ENCODE results near the gene RFPL2. TPM values are rescaled to one million over a fixed set of nuclear protein-coding genes. Genes with fewer than 3 reads are reported as not detected.

RFPL2 gene
- total RNA-seq, 1 experiment from 2014 or later = not detected

GRCh38 chr22:32181043-32181442, 23.8 kb downstream of the RFPL2 start:
- H3K4me1 ChIP-seq = no peaks in the 10 kb centered on the region
- H3K4me3 Mint-ChIP-seq (ENCODE audit: unreplicated experiment) = no peak overlapping the region
- no peaks in the 10 kb centered on the region for H3K9me3 ChIP-seq
- H3K4me3 ChIP-seq (ENCODE audit: low read depth, low read length) = no peak overlapping the region
- intact Hi-C loops (cut with micrococcal nuclease; ENCODE audit: unreplicated experiment) = no loop called here
- BruUV-seq (replicated peaks) = no TSS peak
- no peaks in the 10 kb centered on the region for H3K9me3 Mint-ChIP-seq (ENCODE audit: unreplicated experiment)
- no peaks in the 10 kb centered on the region; the same call in 1 of the 2 replicates for H3K27me3 ChIP-seq (replicated peaks; ENCODE audit: control insufficient read depth, insufficient read depth, low read length)
- ChIA-PET POLR2A (no interaction called here), CTCF (no interaction called here)
- H3K27me3 Mint-ChIP-seq (ENCODE audit: insufficient read depth, unreplicated experiment) = peaks cover 8% of the 10 kb centered on the region
- no peak overlapping the region for H3K27ac Mint-ChIP-seq (ENCODE audit: unreplicated experiment)
- no peaks in the 10 kb centered on the region for H3K36me3 Mint-ChIP-seq (ENCODE audit: insufficient read depth, unreplicated experiment)
- TF ChIP-seq, protein P1, sequence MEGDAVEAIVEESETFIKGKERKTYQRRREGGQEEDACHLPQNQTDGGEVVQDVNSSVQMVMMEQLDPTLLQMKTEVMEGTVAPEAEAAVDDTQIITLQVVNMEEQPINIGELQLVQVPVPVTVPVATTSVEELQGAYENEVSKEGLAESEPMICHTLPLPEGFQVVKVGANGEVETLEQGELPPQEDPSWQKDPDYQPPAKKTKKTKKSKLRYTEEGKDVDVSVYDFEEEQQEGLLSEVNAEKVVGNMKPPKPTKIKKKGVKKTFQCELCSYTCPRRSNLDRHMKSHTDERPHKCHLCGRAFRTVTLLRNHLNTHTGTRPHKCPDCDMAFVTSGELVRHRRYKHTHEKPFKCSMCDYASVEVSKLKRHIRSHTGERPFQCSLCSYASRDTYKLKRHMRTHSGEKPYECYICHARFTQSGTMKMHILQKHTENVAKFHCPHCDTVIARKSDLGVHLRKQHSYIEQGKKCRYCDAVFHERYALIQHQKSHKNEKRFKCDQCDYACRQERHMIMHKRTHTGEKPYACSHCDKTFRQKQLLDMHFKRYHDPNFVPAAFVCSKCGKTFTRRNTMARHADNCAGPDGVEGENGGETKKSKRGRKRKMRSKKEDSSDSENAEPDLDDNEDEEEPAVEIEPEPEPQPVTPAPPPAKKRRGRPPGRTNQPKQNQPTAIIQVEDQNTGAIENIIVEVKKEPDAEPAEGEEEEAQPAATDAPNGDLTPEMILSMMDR (IDR thresholded peaks at IDR 0.05; ENCODE audit: insufficient read depth in 1 of 2, low read depth in 1 of 2, low read length in 1 of 2, severe bottlenecking in 1 of 2, unreplicated experiment in 1 of 2) = no peak
- no peaks in the 10 kb centered on the region for H3K36me3 ChIP-seq (ENCODE audit: control insufficient read depth, insufficient read depth, low read length)
- no peaks in the 10 kb centered on the region for H3K4me1 Mint-ChIP-seq (ENCODE audit: low read depth, unreplicated experiment)
- no peak for DNase-seq

GRCh38 chr22:32177221-32177765, 27.6 kb downstream of the RFPL2 start:
- Histone ChIP-seq H3K36me3 (ENCODE audit: control insufficient read depth, insufficient read depth, low read length) (no peaks in the 10 kb centered on the region), H3K4me3 (ENCODE audit: low read depth, low read length) (no peak overlapping the region), H3K4me1 (no peaks in the 10 kb centered on the region), H3K27me3 (replicated peaks; ENCODE audit: control insufficient read depth, insufficient read depth, low read length) (no peaks in the 10 kb centered on the region; the same call in 1 of the 2 replicates), H3K9me3 (no peaks in the 10 kb centered on the region)
- Mint-ChIP-seq H3K36me3 (ENCODE audit: insufficient read depth, unreplicated experiment) (peaks cover 4% of the 10 kb centered on the region), H3K4me3 (ENCODE audit: unreplicated experiment) (no peak overlapping the region), H3K4me1 (ENCODE audit: low read depth, unreplicated experiment) (no peaks in the 10 kb centered on the region), H3K27me3 (ENCODE audit: insufficient read depth, unreplicated experiment) (peaks cover 16% of the 10 kb centered on the region), H3K9me3 (ENCODE audit: unreplicated experiment) (no peaks in the 10 kb centered on the region), H3K27ac (ENCODE audit: unreplicated experiment) (no peak overlapping the region)
- CTCF ChIA-PET = no interaction called here
- no peak for DNase-seq
- no TSS peak for BruUV-seq (replicated peaks)
- POLR2A ChIA-PET = no interaction called here
- intact Hi-C loops (cut with micrococcal nuclease; ENCODE audit: unreplicated experiment) = no loop called here
- TF ChIP-seq, protein P1 (IDR thresholded peaks at IDR 0.05; ENCODE audit: insufficient read depth in 1 of 2, low read depth in 1 of 2, low read length in 1 of 2, severe bottlenecking in 1 of 2, unreplicated experiment in 1 of 2) = no peak

DNA sequence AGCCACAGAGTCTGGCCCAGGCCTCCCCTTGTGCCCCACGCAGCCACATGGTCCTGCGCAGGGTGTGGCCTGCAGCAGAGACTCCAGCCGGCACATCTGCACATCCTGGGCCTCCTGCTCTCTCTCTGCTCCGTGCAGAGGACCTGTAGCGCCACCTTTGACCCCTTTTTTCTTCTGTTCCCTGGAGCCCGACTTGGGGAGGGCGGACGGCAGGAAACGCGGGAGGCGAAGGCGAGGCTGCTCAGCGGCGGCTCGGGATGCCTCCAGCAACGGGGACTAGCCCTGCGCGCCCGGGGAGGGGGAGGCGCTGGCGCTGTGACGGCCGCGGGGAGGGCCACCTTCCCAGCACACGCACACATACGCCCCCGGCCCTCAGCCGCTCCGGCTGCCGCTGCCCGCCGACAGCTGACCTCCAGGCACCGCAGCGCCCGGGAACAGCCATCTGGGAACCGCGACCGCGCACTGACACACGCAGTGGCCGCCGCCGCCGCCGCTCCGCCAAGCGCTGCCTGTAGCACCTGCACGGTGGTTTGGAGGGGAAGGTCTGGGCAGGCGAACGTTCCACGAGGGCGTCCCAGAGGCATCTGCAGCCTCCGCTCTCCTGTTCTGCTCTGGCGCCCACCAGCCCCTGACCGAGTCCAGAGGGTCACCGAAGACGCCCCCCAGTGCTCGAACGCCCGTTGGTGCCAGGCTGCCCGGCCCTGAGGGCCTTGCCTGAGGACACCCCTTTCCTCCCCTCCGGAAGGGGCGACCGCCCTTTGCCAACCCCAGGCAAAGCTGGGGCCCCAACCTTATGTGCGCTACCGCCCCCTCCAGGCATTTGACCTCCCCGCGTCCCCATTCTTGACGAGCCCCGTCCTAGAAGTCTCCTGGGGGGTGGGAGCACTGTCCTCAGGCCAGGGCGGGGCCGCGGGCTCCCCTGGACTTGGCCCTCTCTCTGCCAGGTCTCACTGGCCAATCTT, 28.9 kb downstream of the RFPL2 start:
- intact Hi-C loops (cut with micrococcal nuclease; ENCODE audit: unreplicated experiment) = no loop called here
- Mint-ChIP-seq H3K27ac (ENCODE audit: unreplicated experiment) (no peak overlapping the region), H3K4me1 (ENCODE audit: low read depth, unreplicated experiment) (no peaks in the 10 kb centered on the region), H3K9me3 (ENCODE audit: unreplicated experiment) (no peaks in the 10 kb centered on the region), H3K36me3 (ENCODE audit: insufficient read depth, unreplicated experiment) (peaks cover 4% of the 10 kb centered on the region), H3K4me3 (ENCODE audit: unreplicated experiment) (no peak overlapping the region), H3K27me3 (ENCODE audit: insufficient read depth, unreplicated experiment) (peaks cover 16% of the 10 kb centered on the region)
- CTCF ChIA-PET = no interaction called here
- Histone ChIP-seq H3K4me3 (ENCODE audit: low read depth, low read length) (no peak overlapping the region), H3K4me1 (no peaks in the 10 kb centered on the region), H3K27me3 (replicated peaks; ENCODE audit: control insufficient read depth, insufficient read depth, low read length) (no peaks in the 10 kb centered on the region; the same call in 1 of the 2 replicates), H3K9me3 (no peaks in the 10 kb centered on the region), H3K36me3 (ENCODE audit: control insufficient read depth, insufficient read depth, low read length) (no peaks in the 10 kb centered on the region)
- no peak for DNase-seq
- POLR2A ChIA-PET = no interaction called here
- BruUV-seq (replicated peaks) = no TSS peak
- TF ChIP-seq, protein P1 (IDR thresholded peaks at IDR 0.05; ENCODE audit: insufficient read depth in 1 of 2, low read depth in 1 of 2, low read length in 1 of 2, severe bottlenecking in 1 of 2, unreplicated experiment in 1 of 2) = no peak
